HCT116 (cell line): ENCODE data around the gene SOST. TPM values are rescaled to one million over a fixed set of nuclear protein-coding genes. Genes with fewer than 3 reads are reported as not detected.
A peak's percentile ranks its signal among the peaks of the same experiment; 100 is the strongest.

Experiments used
- ATAC-seq: fragments of 200-7000 bp; cut with Tn5 transposase; 2 replicates; pipeline ENCODE4 v1.9.1; 2020; ENCODE audit warnings: mild to moderate bottlenecking, moderate library complexity
- BruUV-seq: library from RNA; stranded (reverse); fragments of 400-500 nt; replicated peaks from 2 replicates; lab custom pipeline; 2021; lab: Mats Ljungman, UMichigan
- CTCF ChIA-PET: fragments of 300-600 bp; sonication (Branson Sonifier 250); formaldehyde crosslinking; loops from one replicate; lab custom pipeline; 2021; ENCODE audit warnings: antibody characterized with exemption; lab: Charles Lee
- POLR2A ChIA-PET: fragments of 300-600, 350-600 bp; sonication (Branson Sonifier 250); formaldehyde crosslinking; loops from one replicate; lab custom pipeline; 2021; ENCODE audit warnings: antibody characterized with exemption; lab: Charles Lee
- RAD21 ChIA-PET, 2 experiments: fragments of 300-600 bp; sonication (Branson Sonifier 250); formaldehyde crosslinking; loops; one replicate each; lab custom pipeline; 2023; ENCODE audit warnings: low total read pairs in 2 of 2; ENCODE audit not compliant: uncharacterized antibody in 2 of 2, unreplicated experiment in 2 of 2, low non-redundant PET in 1 of 2; lab: Charles Lee
- DNase-seq: peaks from one replicate; pipeline ENCODE4 v3.0.0-alpha.2; 2010; ENCODE audit warnings: low read depth, low spot score
- H2AFZ ChIP-seq: fragments of 200-600 bp; shearing (Covaris generic), sonication (generic); 2 replicates; pipeline ENCODE4 v1.6.1; 2017; ENCODE audit warnings: low read depth, mixed run types, mixed read lengths, antibody characterized with exemption, low read length; ENCODE audit not compliant: poor library complexity, severe bottlenecking
- H3K27ac ChIP-seq: 2 replicates; pipeline ENCODE4 v1.5.1; 2012; ENCODE audit warnings: low read depth, low read length
- H3K27me3 ChIP-seq: fragments of 200-600 bp; sonication (generic); 2 replicates; pipeline ENCODE4 v1.6.1; 2016; ENCODE audit warnings: mixed run types, low read length, mixed read lengths; ENCODE audit not compliant: insufficient read depth
- H3K36me3 ChIP-seq, 2 experiments: fragments of 200-500 bp in 1 of 2; fragments of 200-600 bp in 1 of 2; sonication (Bioruptor generic) in 1 of 2; sonication (generic) in 1 of 2; 2 replicates each; pipeline versions ENCODE4 v1.5.1 to v1.6.1; 2014 to 2016; ENCODE audit warnings: low read length in 2 of 2, inconsistent platforms in 1 of 2, mixed read lengths in 1 of 2, mixed run types in 1 of 2; ENCODE audit not compliant: insufficient read depth in 2 of 2, control insufficient read depth in 1 of 2
- H3K4me1 ChIP-seq, 2 experiments: fragments of 200-600 bp in 1 of 2; sonication (generic) in 1 of 2; 2 replicates each; pipeline versions ENCODE4 v1.5.1 to v1.6.1; 2012 to 2017; ENCODE audit warnings: low read length in 2 of 2, inconsistent platforms in 1 of 2, mild to moderate bottlenecking in 1 of 2, mixed read lengths in 1 of 2, mixed run types in 1 of 2, moderate library complexity in 1 of 2; ENCODE audit not compliant: insufficient read depth in 2 of 2, control insufficient read depth in 1 of 2
- H3K4me2 ChIP-seq: fragments of 200-600 bp; sonication (generic); 2 replicates; pipeline ENCODE4 v1.6.1; 2017; ENCODE audit warnings: mixed run types, low read length, mixed read lengths
- H3K4me3 ChIP-seq, 2 experiments: fragments of 200-600 bp in 1 of 2; sonication (generic) in 1 of 2; replicated peaks in 1 of 2; 2 replicates each; pipeline ENCODE4 v1.5.1; 2011 to 2016; ENCODE audit warnings: low read length in 2 of 2, control low read depth in 1 of 2, low read depth in 1 of 2, mild to moderate bottlenecking in 1 of 2, mixed read lengths in 1 of 2, mixed run types in 1 of 2
- H3K79me2 ChIP-seq: fragments of 200-600 bp; sonication (generic); 2 replicates; pipeline ENCODE4 v1.6.1; 2017; ENCODE audit warnings: mild to moderate bottlenecking, mixed run types, low read length, moderate library complexity, mixed read lengths; ENCODE audit not compliant: insufficient read depth
- H3K9ac ChIP-seq: fragments of 200-600 bp; sonication (generic); 2 replicates; pipeline ENCODE4 v1.6.1; 2016; ENCODE audit warnings: low read length, mixed read lengths
- H3K9me2 ChIP-seq: fragments of 200-600 bp; sonication (generic), shearing (Covaris generic); 2 replicates; pipeline ENCODE4 v1.6.1; 2017; ENCODE audit warnings: mixed run types, mild to moderate bottlenecking, moderate library complexity; ENCODE audit not compliant: insufficient read depth
- H3K9me3 ChIP-seq, 2 experiments: fragments of 200-500 bp in 1 of 2; fragments of 200-600 bp in 1 of 2; sonication (Bioruptor generic) in 1 of 2; sonication (generic) in 1 of 2; 2 replicates each; pipeline ENCODE4 v1.6.1; 2014 to 2017; ENCODE audit warnings: low read length in 2 of 2, mixed read lengths in 2 of 2, inconsistent platforms in 1 of 2, low read depth in 1 of 2, mild to moderate bottlenecking in 1 of 2, mixed run types in 1 of 2, moderate library complexity in 1 of 2; ENCODE audit not compliant: control insufficient read depth in 1 of 2, insufficient read depth in 1 of 2
- H4K20me1 ChIP-seq: fragments of 200-600 bp; sonication (generic), shearing (Covaris generic); 2 replicates; pipeline ENCODE4 v1.6.1; 2017; ENCODE audit warnings: mixed run types, mild to moderate bottlenecking, moderate library complexity; ENCODE audit not compliant: insufficient read depth
- ATF3 ChIP-seq: IDR thresholded peaks from 2 replicates; pipeline ENCODE4 v1.6.1; 2012
- CBX3 ChIP-seq: IDR thresholded peaks from 2 replicates; pipeline ENCODE4 v1.6.1; 2012; ENCODE audit warnings: low read depth
- CEBPB ChIP-seq: IDR thresholded peaks from 2 replicates; pipeline ENCODE4 v1.6.1; 2012; ENCODE audit warnings: low read depth
- EGR1 ChIP-seq: IDR thresholded peaks from 2 replicates; pipeline ENCODE4 v1.6.1; 2012; ENCODE audit warnings: low read depth
- ELF1 ChIP-seq: IDR thresholded peaks from 2 replicates; pipeline ENCODE4 v1.6.1; 2012; ENCODE audit warnings: low read depth, borderline replicate concordance
- EZH2 ChIP-seq: fragments of 200-600 bp; sonication (generic); IDR thresholded peaks from 2 replicates; pipeline ENCODE4 v1.6.1; 2017; ENCODE audit warnings: antibody characterized with exemption, mixed run types
- EZH2phosphoT487 ChIP-seq: fragments of 200-600 bp; IDR thresholded peaks from 2 replicates; pipeline ENCODE4 v1.6.1; 2018; ENCODE audit warnings: antibody characterized with exemption, borderline replicate concordance
- FOSL1 ChIP-seq: IDR thresholded peaks from 2 replicates; pipeline ENCODE4 v1.6.1; 2012; ENCODE audit warnings: low read depth
- JUND ChIP-seq: IDR thresholded peaks from 2 replicates; pipeline ENCODE4 v1.6.1; 2012
- POLR2A ChIP-seq: IDR thresholded peaks from 2 replicates; pipeline ENCODE4 v1.7.0; 2011; ENCODE audit warnings: borderline replicate concordance; ENCODE audit not compliant: insufficient read depth, insufficient read length; ENCODE audit errors: extremely low read depth
- POLR2AphosphoS5 ChIP-seq: IDR thresholded peaks from 2 replicates; pipeline ENCODE4 v1.6.1; 2011; ENCODE audit warnings: mild to moderate bottlenecking, low read depth, low read length, moderate library complexity
- RAD21 ChIP-seq: IDR thresholded peaks from 2 replicates; pipeline ENCODE4 v1.6.1; 2012; ENCODE audit warnings: low read depth, mild to moderate bottlenecking
- REST ChIP-seq: IDR thresholded peaks from 2 replicates; pipeline ENCODE4 v1.6.1; 2012; ENCODE audit warnings: low read depth
- SIN3A ChIP-seq: IDR thresholded peaks from 2 replicates; pipeline ENCODE4 v1.6.1; 2012; ENCODE audit warnings: low read depth
- SP1 ChIP-seq: IDR thresholded peaks from 2 replicates; pipeline ENCODE4 v1.6.1; 2012; ENCODE audit warnings: low read depth
- SRF ChIP-seq: IDR thresholded peaks from 2 replicates; pipeline ENCODE4 v1.6.1; 2012; ENCODE audit warnings: low read depth
- TCF7L2 ChIP-seq: IDR thresholded peaks from 2 replicates; pipeline ENCODE4 v1.7.0; 2011; ENCODE audit warnings: borderline replicate concordance, inconsistent platforms; ENCODE audit not compliant: insufficient read depth, insufficient read length; ENCODE audit errors: extremely low read depth
- YY1 ChIP-seq: IDR thresholded peaks from 2 replicates; pipeline ENCODE4 v1.6.1; 2011; ENCODE audit warnings: low read length, low read depth, moderate library complexity, mild to moderate bottlenecking; ENCODE audit not compliant: insufficient replicate concordance; ENCODE audit errors: extremely low read depth
- ZFX ChIP-seq: fragments of 450-650 bp; IDR thresholded peaks from 2 replicates; pipeline ENCODE4 v1.6.1; 2017
- ZNF274 ChIP-seq: fragments of 200-500 bp; sonication (Bioruptor generic); IDR thresholded peaks from 2 replicates; pipeline ENCODE4 v1.6.1; 2014; ENCODE audit warnings: mild to moderate bottlenecking, low read depth, low read length, inconsistent platforms
- intact Hi-C: fragments of 100-400 bp; cut with micrococcal nuclease; formaldehyde crosslinking; loops from 2 replicates; pipeline ENCODE4 v1.10.0; 2022
- total RNA-seq: library from RNA; stranded (reverse); gene quantifications from one replicate; pipeline ENCODE4 v1.2.1, GENCODE V29; 2021; ENCODE audit not compliant: unreplicated experiment
- TF ChIP-seq, protein P1 (sequence below): IDR thresholded peaks from 2 replicates; pipeline ENCODE4 v1.6.1; 2011; ENCODE audit warnings: mild to moderate bottlenecking, low read length, moderate library complexity; ENCODE audit not compliant: insufficient replicate concordance; ENCODE audit errors: extremely low read depth
- TF ChIP-seq, protein P2 (sequence below): IDR thresholded peaks from 2 replicates; pipeline ENCODE4 v1.6.1; 2012

Gene SOST
- total RNA-seq, 1 experiment from 2014 or later = not detected

DNA sequence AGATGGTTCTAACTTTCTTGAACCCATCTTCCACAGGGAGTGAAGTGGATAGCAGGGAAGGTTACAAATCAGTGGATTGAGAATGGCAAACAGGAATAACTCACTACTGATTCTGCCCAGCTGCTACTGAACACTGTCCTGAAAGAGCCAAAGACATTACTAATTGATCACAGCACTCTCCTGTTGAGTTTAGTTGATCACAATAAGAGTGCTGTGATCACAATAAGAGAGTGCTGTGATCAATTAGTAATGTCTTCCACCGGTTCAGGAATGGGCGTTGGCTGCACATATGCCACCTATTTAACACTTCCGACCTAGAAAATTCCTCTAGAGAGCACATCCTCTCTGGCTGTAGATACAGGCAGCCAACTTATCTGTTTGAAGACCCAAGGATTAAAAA, 33.0 kb upstream of the SOST start:
- no TSS peak for BruUV-seq
- intact Hi-C loops = no loop called here
- H4K20me1 ChIP-seq = no peaks in the 10 kb centered on the region
- ATAC-seq (peak; percentile 95), DNase-seq (peak; percentile 82)
- H3K27ac ChIP-seq = peak overlapping the region; percentile 27; the same call in 1 of the 2 replicates
- peak overlapping the region; percentile 82 for H2AFZ ChIP-seq
- no peaks in the 10 kb centered on the region for H3K36me3 ChIP-seq
- no peaks in the 10 kb centered on the region for H3K9me2 ChIP-seq
- peaks cover 10 to 12% of the 10 kb centered on the region in 2 experiments for H3K4me1 ChIP-seq
- peak overlapping the region; percentile 23; the same call in 1 of the 2 replicates for H3K9ac ChIP-seq
- H3K9me3 ChIP-seq = no peaks in the 10 kb centered on the region
- POLR2A ChIA-PET = no interaction called here
- H3K79me2 ChIP-seq = no peaks in the 10 kb centered on the region
- peak overlapping the region; percentile 9 to 35; a peak in 3 of 4 replicates for H3K4me3 ChIP-seq
- H3K27me3 ChIP-seq = no peaks in the 10 kb centered on the region
- peak overlapping the region; percentile 65 for H3K4me2 ChIP-seq
- RAD21 ChIA-PET = no interaction called here
- CTCF ChIA-PET = interaction anchor here (3.1 kb wide), 1 partner anchor 49 kb away, joined by 9 read pairs; no protein-coding TSS in a partner anchor
- TF ChIP-seq YY1 = peak; percentile 84
- TF ChIP-seq POLR2AphosphoS5 = peak; percentile 62; the same call in 1 of the 2 replicates
- TF ChIP-seq, protein P1, sequence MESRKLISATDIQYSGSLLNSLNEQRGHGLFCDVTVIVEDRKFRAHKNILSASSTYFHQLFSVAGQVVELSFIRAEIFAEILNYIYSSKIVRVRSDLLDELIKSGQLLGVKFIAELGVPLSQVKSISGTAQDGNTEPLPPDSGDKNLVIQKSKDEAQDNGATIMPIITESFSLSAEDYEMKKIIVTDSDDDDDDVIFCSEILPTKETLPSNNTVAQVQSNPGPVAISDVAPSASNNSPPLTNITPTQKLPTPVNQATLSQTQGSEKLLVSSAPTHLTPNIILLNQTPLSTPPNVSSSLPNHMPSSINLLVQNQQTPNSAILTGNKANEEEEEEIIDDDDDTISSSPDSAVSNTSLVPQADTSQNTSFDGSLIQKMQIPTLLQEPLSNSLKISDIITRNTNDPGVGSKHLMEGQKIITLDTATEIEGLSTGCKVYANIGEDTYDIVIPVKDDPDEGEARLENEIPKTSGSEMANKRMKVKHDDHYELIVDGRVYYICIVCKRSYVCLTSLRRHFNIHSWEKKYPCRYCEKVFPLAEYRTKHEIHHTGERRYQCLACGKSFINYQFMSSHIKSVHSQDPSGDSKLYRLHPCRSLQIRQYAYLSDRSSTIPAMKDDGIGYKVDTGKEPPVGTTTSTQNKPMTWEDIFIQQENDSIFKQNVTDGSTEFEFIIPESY = peak; percentile 33
- peak; percentile 91 for TF ChIP-seq SP1
- no peak for TF ChIP-seq ZFX
- no peak for TF ChIP-seq JUND
- TF ChIP-seq ELF1 = peak; percentile 23; the same call in 1 of the 2 replicates
- TF ChIP-seq REST = no peak
- no peak for TF ChIP-seq ZNF274
- TF ChIP-seq, protein P2, sequence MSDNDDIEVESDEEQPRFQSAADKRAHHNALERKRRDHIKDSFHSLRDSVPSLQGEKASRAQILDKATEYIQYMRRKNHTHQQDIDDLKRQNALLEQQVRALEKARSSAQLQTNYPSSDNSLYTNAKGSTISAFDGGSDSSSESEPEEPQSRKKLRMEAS = peak; percentile 80
- TF ChIP-seq EZH2 = no peak
- no peak for TF ChIP-seq ATF3
- no peak for TF ChIP-seq POLR2A
- no peak for TF ChIP-seq TCF7L2
- TF ChIP-seq FOSL1 = peak; percentile 18; the same call in 1 of the 2 replicates
- TF ChIP-seq EZH2phosphoT487 = no peak
- TF ChIP-seq CBX3 = peak; percentile 83
- no peak for TF ChIP-seq EGR1
- TF ChIP-seq SIN3A = no peak
- peak; percentile 97 for TF ChIP-seq SRF
- no peak for TF ChIP-seq CEBPB
- no peak for TF ChIP-seq RAD21
